Measurements from ENCODE around the gene API5. TPM values are rescaled to one million over a fixed set of nuclear protein-coding genes. Genes with fewer than 3 reads are reported as not detected.

The API5 gene
- total and polyA plus RNA-seq, 2 experiments from 2014 or later = 36.1 to 144 TPM

- no peak for DNase-seq (ENCODE audit: low spot score)
- H4K20me1 ChIP-seq (replicated peaks; ENCODE audit: insufficient read depth) = no peaks in the 10 kb centered on the region
- Mint-ChIP-seq H3K27ac (peak overlapping the region; percentile 47; the same call in 1 of the 2 replicates), H3K27me3 (ENCODE audit: insufficient read depth, low read depth, poor library complexity) (no peaks in the 10 kb centered on the region), H3K4me1 (peaks cover 14% of the 10 kb centered on the region), H3K9me3 (no peaks in the 10 kb centered on the region), H3K4me3 (no peak overlapping the region), H3K36me3 (ENCODE audit: low read depth) (peaks cover 79% of the 10 kb centered on the region)
- H3K4me1 ChIP-seq (ENCODE audit: insufficient read depth) = peaks cover 6% of the 10 kb centered on the region; the same call in 1 of the 2 replicates
- peaks cover 27% of the 10 kb centered on the region; the same call in 1 of the 2 replicates for H3K36me3 ChIP-seq (ENCODE audit: insufficient read depth)
- no peaks in the 10 kb centered on the region for H3K27me3 ChIP-seq (ENCODE audit: insufficient read depth)
- no peaks in the 10 kb centered on the region for H3K79me2 ChIP-seq (replicated peaks; ENCODE audit: insufficient read depth)
- H3K27ac ChIP-seq (ENCODE audit: low read depth) = no peak overlapping the region
- no peaks in the 10 kb centered on the region for H3K9me2 ChIP-seq (ENCODE audit: insufficient read depth)
- TF ChIP-seq STAT1 (IDR thresholded peaks at IDR 0.05; ENCODE audit: unreplicated experiment) (no peak), POLR2AphosphoS5 (IDR thresholded peaks at IDR 0.05; ENCODE audit: low read depth) (no peak), CTCF (conservative IDR thresholded peaks at IDR 0.05; ENCODE audit: low read depth in 2 of 2) (no peak), JUNB (IDR thresholded peaks at IDR 0.05; ENCODE audit: unreplicated experiment) (no peak), ZNF114 (CRISPR knock-in tag; IDR thresholded peaks at IDR 0.05) (no peak), ZNF331 (CRISPR knock-in tag; IDR thresholded peaks at IDR 0.05; ENCODE audit: low read depth) (no peak), REST (IDR thresholded peaks at IDR 0.05; ENCODE audit: unreplicated experiment) (no peak), EZH2 (IDR thresholded peaks at IDR 0.05; ENCODE audit: low read depth, unreplicated experiment) (no peak), ETS1 (IDR thresholded peaks at IDR 0.05) (no peak), ZNF462 (CRISPR knock-in tag; IDR thresholded peaks at IDR 0.05) (no peak), CREB1 (CRISPR knock-in tag; IDR thresholded peaks at IDR 0.05; ENCODE audit: low read depth) (no peak), NANOG (IDR thresholded peaks at IDR 0.05; ENCODE audit: borderline replicate concordance) (no peak), EZH2phosphoT487 (IDR thresholded peaks at IDR 0.05; ENCODE audit: unreplicated experiment) (no peak)
- ATAC-seq = no peak
- H3F3A ChIP-seq (replicated peaks; ENCODE audit: low read depth) = no peaks in the 10 kb centered on the region
- no peak overlapping the region for H3K4me2 ChIP-seq
- H2AFZ ChIP-seq = no peak overlapping the region
- H3K4me3 ChIP-seq = no peak overlapping the region
Measured at GRCh38 chr11:43393765-43394355, 82.1 kb downstream of the API5 start.
